Breast epithelium (tissue), 3 donors: Measurements from ENCODE around the gene KLF17.

ENCODE experiments used
- POLR2A ChIP-seq: fragments of 450-650 bp; IDR thresholded peaks from one replicate; pipeline ENCODE4 v1.6.1; 2016; ENCODE audit warnings: antibody characterized with exemption, mild to moderate bottlenecking, moderate library complexity
- TF ChIP-seq, protein P1 (sequence below), 3 donors: fragments of 450-650 bp; IDR thresholded peaks; one replicate each; pipeline ENCODE4 v1.5.1; 2016 to 2017; ENCODE audit warnings: antibody characterized with exemption in 3 of 3, mild to moderate bottlenecking in 3 of 3, moderate library complexity in 3 of 3

DNA sequence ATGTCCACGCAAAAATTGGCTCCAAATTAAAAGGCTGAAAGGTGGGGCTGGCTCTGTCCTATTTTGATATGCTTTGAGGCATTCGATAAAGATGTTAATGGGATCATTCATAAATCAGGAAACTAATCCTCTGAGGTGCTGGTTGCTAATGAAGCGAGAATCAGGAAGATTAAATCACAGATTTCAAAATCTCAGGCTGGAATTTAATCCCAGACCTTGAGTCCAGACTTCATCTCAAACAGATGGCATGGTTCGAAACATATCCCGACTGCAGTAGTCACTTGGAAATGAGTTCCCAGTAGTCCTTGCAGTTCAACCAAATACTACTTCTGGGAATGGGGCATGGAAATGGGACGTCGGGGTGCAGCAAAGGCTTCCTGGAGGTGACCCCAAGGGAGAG, 4.5 kb upstream of the KLF17 start:
- TF ChIP-seq, protein P1, sequence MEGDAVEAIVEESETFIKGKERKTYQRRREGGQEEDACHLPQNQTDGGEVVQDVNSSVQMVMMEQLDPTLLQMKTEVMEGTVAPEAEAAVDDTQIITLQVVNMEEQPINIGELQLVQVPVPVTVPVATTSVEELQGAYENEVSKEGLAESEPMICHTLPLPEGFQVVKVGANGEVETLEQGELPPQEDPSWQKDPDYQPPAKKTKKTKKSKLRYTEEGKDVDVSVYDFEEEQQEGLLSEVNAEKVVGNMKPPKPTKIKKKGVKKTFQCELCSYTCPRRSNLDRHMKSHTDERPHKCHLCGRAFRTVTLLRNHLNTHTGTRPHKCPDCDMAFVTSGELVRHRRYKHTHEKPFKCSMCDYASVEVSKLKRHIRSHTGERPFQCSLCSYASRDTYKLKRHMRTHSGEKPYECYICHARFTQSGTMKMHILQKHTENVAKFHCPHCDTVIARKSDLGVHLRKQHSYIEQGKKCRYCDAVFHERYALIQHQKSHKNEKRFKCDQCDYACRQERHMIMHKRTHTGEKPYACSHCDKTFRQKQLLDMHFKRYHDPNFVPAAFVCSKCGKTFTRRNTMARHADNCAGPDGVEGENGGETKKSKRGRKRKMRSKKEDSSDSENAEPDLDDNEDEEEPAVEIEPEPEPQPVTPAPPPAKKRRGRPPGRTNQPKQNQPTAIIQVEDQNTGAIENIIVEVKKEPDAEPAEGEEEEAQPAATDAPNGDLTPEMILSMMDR (IDR thresholded peaks at IDR 0.05): no peak
- TF ChIP-seq POLR2A: no peak
